NCI-H345 treated with DMSO at 0.1 percent for 48 hours (cell line): ENCODE results near the gene CAPRIN2.

Experiments used
- DNase-seq: peaks from one replicate; lab custom pipeline; 2025; ENCODE audit not compliant: unreplicated experiment; lab: John Stamatoyannopoulos, UW

The CAPRIN2 gene

GRCh38 chr12:30706476-30706875 lies 48.3 kb downstream of the CAPRIN2 start:
- DNase-seq = no peak

GRCh38 chr12:30701056-30701455 lies 53.7 kb downstream of the CAPRIN2 start:
- DNase-seq = no peak

GRCh38 chr12:30700216-30700900 lies 54.4 kb downstream of the CAPRIN2 start:
- no peak for DNase-seq

- no peak for DNase-seq
These were observed 56.4 kb downstream of the CAPRIN2 start for GRCh38 chr12:30698346-30698745.

- DNase-seq = no peak
These were observed 57.8 kb downstream of the CAPRIN2 start for GRCh38 chr12:30696943-30697342.

- no peak for DNase-seq
These were observed 58.3 kb downstream of the CAPRIN2 start for GRCh38 chr12:30696486-30696885.

GRCh38 chr12:30696103-30696408 lies 58.7 kb downstream of the CAPRIN2 start:
- DNase-seq = no peak

- DNase-seq = peak; percentile 85
These were observed 59.3 kb downstream of the CAPRIN2 start, which contains the start of gene IPO8 for GRCh38 chr12:30695199-30696102. IPO8 (minus strand) TSS chr12:30695869; CDS start chr12:30695647, 222 bp downstream.

GRCh38 chr12:30694412-30695198 lies 60.1 kb downstream of the CAPRIN2 start:
- peak; percentile 32 for DNase-seq

GRCh38 chr12:30692470-30692869 lies 62.3 kb downstream of the CAPRIN2 start:
- no peak for DNase-seq

- DNase-seq = no peak
These were observed 63.5 kb downstream of the CAPRIN2 start for GRCh38 chr12:30691122-30691879.

- DNase-seq = no peak
These were observed 67.3 kb downstream of the CAPRIN2 start for GRCh38 chr12:30687265-30687986.

GRCh38 chr12:30679241-30679640 lies 75.5 kb downstream of the CAPRIN2 start:
- no peak for DNase-seq

GRCh38 chr12:30678221-30678620 lies 76.5 kb downstream of the CAPRIN2 start:
- no peak for DNase-seq

GRCh38 chr12:30661210-30661609 lies 93.5 kb downstream of the CAPRIN2 start:
- DNase-seq = no peak
